ENCODE data around the gene RNF148. TPM values are rescaled to one million over a fixed set of nuclear protein-coding genes. Genes with fewer than 3 reads are reported as not detected.

RNF148 gene
- total RNA-seq, 1 donor from 2014 or later = 1.6 TPM

- no peak for DNase-seq (ENCODE audit: low spot score)
- Mint-ChIP-seq H3K9me3 (ENCODE audit: unreplicated experiment) (no peaks in the 10 kb centered on the region), H3K36me3 (ENCODE audit: low read depth, unreplicated experiment) (peaks cover 7% of the 10 kb centered on the region), H3K4me3 (ENCODE audit: unreplicated experiment) (peak overlapping the region; percentile 45), H3K27ac (ENCODE audit: unreplicated experiment) (no peak overlapping the region), H3K27me3 (ENCODE audit: unreplicated experiment) (peaks cover 2% of the 10 kb centered on the region), H3K4me1 (ENCODE audit: unreplicated experiment) (peaks cover 3% of the 10 kb centered on the region)
- no peak for TF ChIP-seq CTCF (IDR thresholded peaks at IDR 0.05; ENCODE audit: unreplicated experiment)
Measured at GRCh38 chr7:122692769-122693309, 9.9 kb downstream of the RNF148 start.

GRCh38 chr7:122691569-122692235 lies 11.0 kb downstream of the RNF148 start:
- peaks cover 4% of the 10 kb centered on the region for H3K27me3 Mint-ChIP-seq (ENCODE audit: unreplicated experiment)
- H3K36me3 Mint-ChIP-seq (ENCODE audit: low read depth, unreplicated experiment) = peaks cover 7% of the 10 kb centered on the region
- no peaks in the 10 kb centered on the region for H3K9me3 Mint-ChIP-seq (ENCODE audit: unreplicated experiment)
- H3K4me1 Mint-ChIP-seq (ENCODE audit: unreplicated experiment) = peaks cover 3% of the 10 kb centered on the region
- no peak overlapping the region for H3K4me3 Mint-ChIP-seq (ENCODE audit: unreplicated experiment)
- H3K27ac Mint-ChIP-seq (ENCODE audit: unreplicated experiment) = no peak overlapping the region
- DNase-seq (ENCODE audit: low spot score) = no peak
- TF ChIP-seq CTCF (IDR thresholded peaks at IDR 0.05; ENCODE audit: unreplicated experiment) = no peak

GRCh38 chr7:122689346-122690109 lies 13.2 kb downstream of the RNF148 start:
- H3K27ac Mint-ChIP-seq (ENCODE audit: unreplicated experiment) = no peak overlapping the region

GRCh38 chr7:122688400-122688998 lies 14.2 kb downstream of the RNF148 start:
- Mint-ChIP-seq H3K9me3 (ENCODE audit: unreplicated experiment) (no peaks in the 10 kb centered on the region), H3K27me3 (ENCODE audit: unreplicated experiment) (peaks cover 1% of the 10 kb centered on the region), H3K4me3 (ENCODE audit: unreplicated experiment) (no peak overlapping the region), H3K4me1 (ENCODE audit: unreplicated experiment) (peaks cover 3% of the 10 kb centered on the region), H3K36me3 (ENCODE audit: low read depth, unreplicated experiment) (peaks cover 7% of the 10 kb centered on the region), H3K27ac (ENCODE audit: unreplicated experiment) (no peak overlapping the region)
- no peak for DNase-seq (ENCODE audit: low spot score)
- no peak for TF ChIP-seq CTCF (IDR thresholded peaks at IDR 0.05; ENCODE audit: unreplicated experiment)

More at GRCh38 chr7:122689346-122690109, 13.2 kb downstream of the RNF148 start:
- DNase-seq (ENCODE audit: low spot score) = no peak
- H3K4me3 Mint-ChIP-seq (ENCODE audit: unreplicated experiment) = no peak overlapping the region
- TF ChIP-seq CTCF (IDR thresholded peaks at IDR 0.05; ENCODE audit: unreplicated experiment) = peak; percentile 11
- peaks cover 7% of the 10 kb centered on the region for H3K36me3 Mint-ChIP-seq (ENCODE audit: low read depth, unreplicated experiment)
- H3K4me1 Mint-ChIP-seq (ENCODE audit: unreplicated experiment) = peaks cover 3% of the 10 kb centered on the region
- peaks cover 1% of the 10 kb centered on the region for H3K27me3 Mint-ChIP-seq (ENCODE audit: unreplicated experiment)
- no peaks in the 10 kb centered on the region for H3K9me3 Mint-ChIP-seq (ENCODE audit: unreplicated experiment)
